ENCODE measurements around the gene DLAT.

DNA sequence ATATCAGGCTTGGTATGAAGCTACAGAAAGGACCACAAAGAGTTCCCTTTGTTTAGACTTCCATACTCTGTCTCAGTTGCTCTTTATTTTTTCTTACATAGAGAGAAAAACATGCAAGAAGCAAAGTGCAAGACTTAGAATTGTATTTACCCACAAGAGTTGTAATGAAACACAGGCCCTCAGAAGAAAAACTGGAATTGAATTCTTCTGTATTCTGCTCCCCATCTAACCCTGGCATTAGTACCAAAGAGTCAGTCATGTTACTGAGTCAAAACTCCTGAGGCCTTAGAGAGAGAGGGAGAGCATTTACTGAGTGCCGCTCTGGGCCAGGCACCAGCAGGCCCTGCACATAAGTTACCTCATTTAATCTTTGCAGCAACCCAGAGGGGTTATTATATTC lies 43.9 kb upstream of the DLAT start:
- TF ChIP-seq POLR2AphosphoS5 (IDR thresholded peaks at IDR 0.05; ENCODE audit: borderline replicate concordance, low read depth, low read length) (no peak), EZH2 (IDR thresholded peaks at IDR 0.05) (no peak), FOXP2 (optimal IDR thresholded peaks at IDR 0.05; ENCODE audit: control extremely low read depth, extremely low read length, insufficient read depth) (no peak)
